HepG2 (cell line): ENCODE results near the gene GNG7. TPM values are rescaled to one million over a fixed set of nuclear protein-coding genes. Genes with fewer than 3 reads are reported as not detected.

Experiments
- ATAC-seq: fragments of 200-7000 bp; cut with Tn5 transposase; 3 replicates; pipeline ENCODE4 v1.9.1; 2020; ENCODE audit warnings: mild to moderate bottlenecking, moderate library complexity
- BruUV-seq: library from RNA; stranded (reverse); fragments of 400-500 nt; replicated peaks from 2 replicates; lab custom pipeline; 2021; lab: Mats Ljungman, UMichigan
- CTCF ChIA-PET: fragments of 300-600 bp; formaldehyde crosslinking; extraction: SDS; loops from one replicate; lab custom pipeline; 2021; ENCODE audit warnings: low total read pairs, inconsistent platforms, low intra/inter-chr PET ratio; lab: Yijun Ruan, JAX
- POLR2A ChIA-PET: fragments of 350-600 bp; sonication (Branson Sonifier 250); formaldehyde crosslinking; loops from one replicate; lab custom pipeline; 2020; ENCODE audit warnings: antibody characterized with exemption, inconsistent platforms; lab: Yijun Ruan, JAX
- DNase-seq: peaks from one replicate; pipeline ENCODE4 v3.0.0-alpha.2; 2015; ENCODE audit warnings: low spot score
- FAIRE-seq: peaks from 3 replicates; lab custom pipeline; 2011; peaks lifted over from hg19 to GRCh38; lab: Jason Lieb, UNC
- H2AFZ ChIP-seq: one replicate; pipeline ENCODE4 v1.6.1; 2011; ENCODE audit warnings: low read length, inconsistent platforms
- H3K27ac ChIP-seq: fragments of 300-600 bp; 3 replicates; pipeline ENCODE4 v1.8.0; 2011; ENCODE audit warnings: mixed run types, mild to moderate bottlenecking, mixed read lengths, low read length, inconsistent platforms; ENCODE audit not compliant: insufficient read depth; ENCODE audit errors: extremely low read length
- H3K27me3 ChIP-seq, 2 experiments: fragments of 200-600 bp in 1 of 2; 2 replicates in 1 of 2; 3 replicates in 1 of 2; pipeline versions ENCODE4 v1.6.0 to v1.8.0; 2011; ENCODE audit warnings: low read length in 2 of 2, mild to moderate bottlenecking in 2 of 2, moderate library complexity in 2 of 2, inconsistent platforms in 1 of 2; ENCODE audit not compliant: insufficient read depth in 2 of 2, control insufficient read depth in 1 of 2
- H3K36me3 ChIP-seq, 2 experiments: fragments of 200-600 bp in 1 of 2; replicated peaks in 1 of 2; 2 replicates in 1 of 2; 3 replicates in 1 of 2; pipeline versions ENCODE4 v1.5.1 to v1.8.0; 2011; ENCODE audit warnings: low read length in 2 of 2, inconsistent platforms in 1 of 2; ENCODE audit not compliant: insufficient read depth in 2 of 2, control insufficient read depth in 1 of 2
- H3K4me1 ChIP-seq: 2 replicates; pipeline ENCODE4 v1.5.1; 2012; ENCODE audit warnings: low read length, inconsistent platforms; ENCODE audit not compliant: insufficient read depth
- H3K4me2 ChIP-seq: 2 replicates; pipeline ENCODE4 v1.6.0; 2011; ENCODE audit warnings: low read depth, low read length, inconsistent platforms
- H3K4me3 ChIP-seq, 3 experiments: fragments of 200-600 bp in 1 of 3; sonication (generic), shearing (Covaris generic) in 1 of 3; replicated peaks in 1 of 3; 2 replicates each; pipeline ENCODE4 v1.5.1; 2011 to 2016; ENCODE audit warnings: low read length in 3 of 3, inconsistent platforms in 2 of 3, low read depth in 2 of 3, mild to moderate bottlenecking in 2 of 3, control low read depth in 1 of 3, mixed read lengths in 1 of 3; ENCODE audit not compliant: insufficient read depth in 1 of 3
- H3K79me2 ChIP-seq: one replicate; pipeline ENCODE4 v1.6.1; 2011; ENCODE audit warnings: low read length, inconsistent platforms; ENCODE audit not compliant: insufficient read depth
- H3K9ac ChIP-seq: 2 replicates; pipeline ENCODE4 v1.6.0; 2011; ENCODE audit warnings: mild to moderate bottlenecking, low read depth, low read length, inconsistent platforms; ENCODE audit not compliant: insufficient read depth
- H3K9me3 ChIP-seq: 2 replicates; pipeline ENCODE4 v1.5.1; 2012; ENCODE audit warnings: mild to moderate bottlenecking, low read length
- H4K20me1 ChIP-seq: 2 replicates; pipeline ENCODE4 v1.6.0; 2011; ENCODE audit warnings: inconsistent platforms, mild to moderate bottlenecking, low read length, moderate library complexity; ENCODE audit not compliant: insufficient read depth
- EZH2 ChIP-seq: conservative IDR thresholded peaks from 2 replicates; pipeline ENCODE4 v1.6.1; 2012; ENCODE audit warnings: mild to moderate bottlenecking, low read depth, low read length, moderate library complexity
- NCOR1 ChIP-seq: fragments of 200-600 bp; sonication (generic); IDR thresholded peaks from 2 replicates; pipeline ENCODE4 v1.7.0; 2017; ENCODE audit warnings: antibody characterized with exemption, low read length, borderline replicate concordance
- PCBP1 ChIP-seq: fragments of 200-400 bp; formaldehyde crosslinking; IDR thresholded peaks from 2 replicates; pipeline ENCODE4 v1.6.1; 2017; ENCODE audit warnings: mild to moderate bottlenecking, low read depth, low read length, borderline replicate concordance
- ZNF207 ChIP-seq: fragments of 450-650 bp; IDR thresholded peaks from 2 replicates; pipeline ENCODE4 v1.6.1; 2016; ENCODE audit warnings: antibody characterized with exemption, borderline replicate concordance
- ZNF460 ChIP-seq: sonication (generic); formaldehyde crosslinking; IDR thresholded peaks from 2 replicates; pipeline ENCODE4 v1.5.1; 2020; ENCODE audit warnings: missing genetic modification reagents, mild to moderate bottlenecking, borderline replicate concordance
- ZNF7 ChIP-seq: IDR thresholded peaks from 2 replicates; pipeline ENCODE4 v1.6.1; 2016; ENCODE audit warnings: missing biosample characterization, missing genetic modification reagents
- ZNF740 ChIP-seq: sonication (generic); formaldehyde crosslinking; IDR thresholded peaks from 2 replicates; pipeline ENCODE4 v1.4.0; 2020; ENCODE audit warnings: missing genetic modification reagents
- WGBS: methylation state at CpG from one replicate; pipeline ENCODE4 v1.1.6; 2017; ENCODE audit warnings: low lambda C conversion rate; 5-methylcytosine and 5-hydroxymethylcytosine counted together
- in situ Hi-C: cut with HindIII; loops from 2 replicates; pipeline ENCODE4 v1.10.0; 2017; ENCODE audit warnings: low pct_unique_long_range_greater_than_20kb; ENCODE audit not compliant: extremely low pct_ligation_motif_present
- intact Hi-C: fragments of 100-400 bp; cut with micrococcal nuclease; formaldehyde crosslinking; loops from one replicate; pipeline ENCODE4 v1.10.0; 2022; ENCODE audit not compliant: unreplicated experiment
- polyA plus RNA-seq, 8 experiments: library from polyadenylated mRNA; depleted of rRNA in 3 of 8; stranded (reverse) in 7 of 8; unstranded in 1 of 8; fragments of >200 nt; fragmentation: Illumina TruSeq in 4 of 8; extraction: Trizol in 4 of 8; gene quantifications; 2 replicates each; pipeline versions ENCODE4 v1.2.1 to v1.2.3, GENCODE V29; 2011 to 2016; ENCODE audit warnings: low read depth in 4 of 8, missing spikeins in 1 of 8, mixed read lengths in 1 of 8; ENCODE audit not compliant: insufficient read depth in 1 of 8
- total RNA-seq, 5 experiments: library from RNA; depleted of rRNA; stranded (reverse); fragments of >200 nt; fragmentation: Illumina TruSeq; extraction: Trizol; gene quantifications; 2 replicates each; pipeline ENCODE4 v1.2.3, GENCODE V29; 2016; ENCODE audit warnings: low read depth in 1 of 5

The GNG7 gene
- total and polyA plus RNA-seq, 2 of the 13 experiments (the other 11 are each of a cell fraction or from before 2014, with no cell fraction given): 1.4 to 3.3 TPM

GRCh38 chr19:2719920-2720776 is 17.7 kb upstream of the GNG7 start:
- ChIA-PET CTCF (no interaction called here), POLR2A (no interaction called here)
- H3K4me1 ChIP-seq: peaks cover 29% of the 10 kb centered on the region
- TF ChIP-seq PCBP1 (0 out of 2 replicates have a peak, but pooled peaks have one; percentile 50), ZNF7 (CRISPR knock-in tag) (peak; percentile 57; the same call in 1 of the 2 replicates), EZH2 (peak; percentile 79; the same call in 1 of the 2 replicates), ZNF460 (CRISPR knock-in tag) (no peak), NCOR1 (no peak), ZNF740 (CRISPR knock-in tag) (0 out of 2 replicates have a peak, but pooled peaks have one; percentile 47), ZNF207 (no peak)
- H2AFZ ChIP-seq: no peak overlapping the region
- peaks cover 7% of the 10 kb centered on the region for H3K9me3 ChIP-seq
- no peak for ATAC-seq
- H3K4me3 ChIP-seq: peak overlapping the region; percentile 47 to 61 (median 55); a peak in 5 of 6 replicates
- no TSS peak for BruUV-seq
- H3K36me3 ChIP-seq: no peaks in the 10 kb centered on the region
- no peak overlapping the region for H3K9ac ChIP-seq
- intact Hi-C loops: no loop called here
- H3K27me3 ChIP-seq: peaks cover 19 to 53% of the 10 kb centered on the region in 2 experiments
- peak overlapping the region; percentile 51 for H3K4me2 ChIP-seq
- no peak overlapping the region for H3K27ac ChIP-seq
- WGBS: 20% methylated on average over 21 of the region's 37 CpGs
- in situ Hi-C loops: no loop called here
- no peaks in the 10 kb centered on the region for H4K20me1 ChIP-seq
- no peak for FAIRE-seq
- no peaks in the 10 kb centered on the region for H3K79me2 ChIP-seq
- DNase-seq: no peak
